Measurements from ENCODE around the gene UBA7.

Gene UBA7

GRCh38 chr3:49757197-49757596, 56.6 kb downstream of the UBA7 start:
- no peak for TF ChIP-seq CTCF (IDR thresholded peaks at IDR 0.05; ENCODE audit: borderline replicate concordance, control extremely low read depth, extremely low read depth, insufficient read depth, missing control alignments)
- in situ Hi-C loops (cut with MboI; ENCODE audit: low sequenced_read_pairs, unreplicated experiment) = no loop called here
- DNase-seq (ENCODE audit: low spot score) = no peak

DNA sequence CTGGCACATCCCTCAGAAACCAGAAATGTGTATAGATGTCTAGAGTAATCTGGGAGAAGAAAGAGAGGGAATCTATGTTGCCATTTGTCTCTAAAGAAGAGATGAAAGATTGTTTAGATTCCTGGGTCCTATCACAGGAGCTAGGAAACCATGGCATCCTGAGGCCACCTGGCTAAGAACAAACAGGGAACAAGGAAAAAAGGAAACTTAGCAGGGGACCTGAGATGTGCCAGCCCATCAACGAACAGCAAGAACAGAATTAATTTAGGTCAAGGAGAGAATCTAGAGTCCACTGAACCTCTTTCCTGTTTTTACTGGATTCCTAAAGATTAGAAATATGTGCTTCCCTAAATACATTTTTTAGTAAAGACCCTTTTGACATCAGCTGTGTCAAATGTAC, 57.7 kb downstream of the UBA7 start:
- TF ChIP-seq CTCF (IDR thresholded peaks at IDR 0.05; ENCODE audit: borderline replicate concordance, control extremely low read depth, extremely low read depth, insufficient read depth, missing control alignments) = no peak
- DNase-seq (ENCODE audit: low spot score) = no peak
- in situ Hi-C loops (cut with MboI; ENCODE audit: low sequenced_read_pairs, unreplicated experiment) = no loop called here
